Central memory CD4-positive, alpha-beta T cell (primary cell): ENCODE results near the gene CCP110.
A peak's percentile ranks its signal among the peaks of the same experiment; 100 is the strongest.
"Not testable (repeated sequence)": the region's sequence is repeated elsewhere in the genome, so short reads cannot be mapped to it uniquely, and the experiment has no call there.

ENCODE experiments used
- DNase-seq: peaks from one replicate; pipeline ENCODE4 v3.0.0; 2022

CCP110 gene

GRCh38 chr16:19513377-19514053 is 10.2 kb upstream of the CCP110 start:
- DNase-seq, result no peak

GRCh38 chr16:19515757-19516156 is 8.0 kb upstream of the CCP110 start:
- no peak for DNase-seq

GRCh38 chr16:19517424-19518089 is 6.2 kb upstream of the CCP110 start:
- no peak for DNase-seq

- no peak for DNase-seq
Observed at GRCh38 chr16:19518388-19518787, 5.4 kb upstream of the CCP110 start.

GRCh38 chr16:19520861-19521331 is 2.8 kb upstream of the CCP110 start:
- DNase-seq, result no peak

GRCh38 chr16:19521471-19522396 is 2.0 kb upstream of the CCP110 start, which contains the start of gene GDE1:
Gene GDE1, minus strand, starts transcription at chr16:19522098. Its CDS starts 134 bp downstream, at chr16:19521964.
- DNase-seq, result peak; percentile 89

GRCh38 chr16:19522397-19522732 is 1.4 kb upstream of the CCP110 start:
- DNase-seq, result no peak

GRCh38 chr16:19522760-19523159 is 982 bp upstream of the CCP110 start:
- no peak for DNase-seq

- DNase-seq, result no peak
Observed at GRCh38 chr16:19523184-19523558, 571 bp upstream of the CCP110 start.

GRCh38 chr16:19524356-19524615 is 544 bp downstream of the CCP110 start:
- peak; percentile 12 for DNase-seq

GRCh38 chr16:19524616-19525384 is 1.1 kb downstream of the CCP110 start:
- no peak for DNase-seq

- DNase-seq, result no peak
Observed at GRCh38 chr16:19525385-19525723, 1.6 kb downstream of the CCP110 start.

- no peak for DNase-seq
Observed at GRCh38 chr16:19527161-19527560, 3.4 kb downstream of the CCP110 start.

- no peak for DNase-seq
Observed at GRCh38 chr16:19528666-19529065, 4.9 kb downstream of the CCP110 start.

GRCh38 chr16:19532601-19533000 is 8.9 kb downstream of the CCP110 start:
- DNase-seq, result no peak

- DNase-seq, result no peak
Observed at GRCh38 chr16:19540241-19540970, 16.7 kb downstream of the CCP110 start.

GRCh38 chr16:19542138-19542821 is 18.5 kb downstream of the CCP110 start:
- DNase-seq, result no peak

- not testable (repeated sequence) for DNase-seq
Observed at GRCh38 chr16:19543278-19543996, 19.7 kb downstream of the CCP110 start.

- no peak for DNase-seq
Observed at GRCh38 chr16:19548144-19548543, 24.4 kb downstream of the CCP110 start.

GRCh38 chr16:19549673-19550072 is 25.9 kb downstream of the CCP110 start:
- DNase-seq, result no peak
